GM18520 (cell line): Measurements from ENCODE around the gene C2CD3.

Source experiments
- ATAC-seq: cut with Tn5 transposase; IDR thresholded peaks from one replicate; pipeline ENCODE4 v1.9.1; 2021; ENCODE audit not compliant: unreplicated experiment

C2CD3 gene, protein sequence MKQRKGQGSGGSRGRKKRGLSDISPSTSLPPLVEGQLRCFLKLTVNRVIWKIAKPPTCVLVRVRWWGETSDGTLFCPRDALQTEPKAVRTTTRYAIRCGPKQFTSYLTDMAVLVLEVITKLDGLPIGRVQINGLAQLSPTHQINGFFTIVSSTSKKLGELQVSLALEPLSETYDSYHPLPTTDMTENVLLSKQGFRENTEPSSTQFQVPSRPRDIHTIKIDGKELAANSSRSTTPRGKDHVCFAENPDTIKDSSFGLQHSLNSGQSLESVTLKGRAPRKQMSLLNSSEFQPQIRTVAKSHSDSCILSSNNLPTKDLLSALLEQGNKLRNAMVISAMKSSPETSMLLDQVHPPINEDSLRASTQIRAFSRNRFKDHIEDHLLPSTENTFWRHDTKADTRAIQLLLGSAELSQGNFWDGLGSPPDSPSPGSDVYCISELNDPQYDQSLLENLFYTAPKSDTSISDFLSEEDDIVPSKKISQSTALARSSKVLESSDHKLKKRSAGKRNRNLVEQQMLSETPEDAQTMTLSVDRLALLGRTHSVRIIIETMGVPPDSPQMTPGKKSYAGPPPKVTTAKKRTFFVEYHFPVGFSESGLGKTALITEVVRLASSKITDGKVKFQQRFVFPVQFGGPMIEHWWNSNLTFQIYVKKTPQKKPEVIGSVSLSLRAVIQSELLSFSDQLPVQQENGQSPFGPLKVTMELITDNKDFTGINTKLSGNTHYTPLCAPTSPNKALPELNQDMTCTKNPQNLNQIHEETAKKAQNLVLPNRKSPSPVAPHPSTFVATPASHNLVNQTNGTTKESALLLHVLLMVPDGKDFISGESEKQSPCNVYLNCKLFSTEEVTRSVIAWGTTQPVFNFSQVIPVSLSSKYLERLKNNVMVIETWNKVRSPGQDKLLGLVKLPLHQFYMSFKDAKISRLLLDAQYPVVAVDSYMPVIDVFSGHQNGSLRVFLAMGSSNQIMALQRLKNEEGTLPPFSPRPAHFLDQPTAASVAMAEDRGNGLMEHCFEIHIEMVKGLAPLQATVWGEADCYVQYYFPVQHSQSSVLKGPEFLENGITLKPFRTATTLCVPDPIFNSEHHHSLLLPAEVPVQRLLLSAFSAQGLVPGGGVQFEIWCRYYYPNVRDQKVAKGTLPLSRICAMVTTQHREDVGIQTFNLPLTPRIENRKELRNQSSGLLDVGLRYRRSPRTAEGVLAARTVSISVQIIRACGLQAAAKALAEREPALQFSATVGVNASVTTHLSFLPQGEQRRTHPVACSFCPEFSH (N-terminal part only)

DNA sequence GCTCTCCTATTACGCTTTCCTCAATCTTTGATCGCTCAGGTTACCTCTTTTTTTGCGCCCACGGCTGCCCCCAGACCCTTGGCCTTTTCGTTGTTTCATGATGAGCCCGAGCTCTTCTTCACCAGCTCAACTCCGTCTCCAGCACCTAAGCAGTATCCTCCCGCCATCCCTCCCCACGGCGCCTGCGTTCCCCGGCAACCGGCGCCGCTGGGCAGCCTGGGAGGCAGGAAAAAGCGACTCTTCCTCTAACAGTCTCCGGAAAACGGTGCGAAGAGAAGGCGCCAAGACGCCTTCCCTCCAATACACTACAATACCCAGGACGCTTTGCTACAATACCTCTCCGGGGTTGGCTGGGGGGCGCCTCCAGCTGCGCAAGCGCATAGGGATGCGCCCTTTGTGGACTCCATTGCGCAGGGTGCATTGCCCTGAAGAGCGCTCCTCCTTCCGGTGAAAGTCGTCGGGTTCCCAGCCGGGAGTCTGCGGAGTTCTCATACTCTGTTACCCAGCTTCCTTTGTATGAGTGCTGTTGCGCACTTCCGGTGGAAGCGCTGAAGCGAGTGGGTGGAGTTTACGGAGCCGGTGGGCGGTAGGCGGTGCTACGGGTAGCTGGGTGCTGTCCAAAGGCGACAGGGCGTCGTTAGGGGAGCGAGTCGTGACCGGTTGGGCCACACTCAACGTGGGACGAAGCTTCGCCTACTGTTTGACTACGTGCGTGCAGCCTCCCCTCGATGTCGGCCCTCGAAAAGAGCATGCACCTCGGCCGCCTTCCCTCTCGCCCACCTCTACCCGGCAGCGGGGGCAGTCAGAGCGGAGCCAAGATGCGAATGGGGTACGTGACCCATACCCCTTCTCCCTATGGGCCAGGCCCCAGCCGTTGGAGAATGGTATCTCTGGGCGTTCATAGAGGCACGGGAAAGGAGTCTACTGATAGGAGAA lies at the start of gene C2CD3, which contains the start of gene PPME1:
C2CD3 (minus strand) TSS at position 309 of the 936 bp plus-strand sequence; CDS start at position 99, 210 bp downstream.
PPME1 (plus strand) TSS at position 596 of the 936 bp plus-strand sequence; CDS start at position 729, 133 bp downstream.
- ATAC-seq: peak; percentile 94

DNA sequence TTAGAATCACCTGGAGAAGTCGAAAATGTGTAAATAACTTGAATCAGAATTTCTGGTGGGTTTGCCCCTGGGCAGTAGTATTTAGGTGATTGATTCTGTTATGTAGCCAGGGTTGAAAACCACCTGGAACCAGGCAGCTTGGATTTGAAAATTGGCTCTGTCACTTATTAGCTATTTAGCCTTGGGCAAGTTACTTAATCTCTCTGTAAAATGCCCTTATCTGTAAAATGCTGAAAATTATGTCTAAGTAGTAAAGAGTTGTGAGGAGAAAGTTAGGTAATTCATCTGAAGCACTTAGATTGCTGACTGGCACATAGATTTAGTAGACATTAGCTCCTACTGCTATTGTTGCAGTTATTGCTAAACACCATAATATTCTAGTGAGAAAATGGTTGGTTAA lies 49.6 kb upstream of the C2CD3 start:
- ATAC-seq: no peak

DNA sequence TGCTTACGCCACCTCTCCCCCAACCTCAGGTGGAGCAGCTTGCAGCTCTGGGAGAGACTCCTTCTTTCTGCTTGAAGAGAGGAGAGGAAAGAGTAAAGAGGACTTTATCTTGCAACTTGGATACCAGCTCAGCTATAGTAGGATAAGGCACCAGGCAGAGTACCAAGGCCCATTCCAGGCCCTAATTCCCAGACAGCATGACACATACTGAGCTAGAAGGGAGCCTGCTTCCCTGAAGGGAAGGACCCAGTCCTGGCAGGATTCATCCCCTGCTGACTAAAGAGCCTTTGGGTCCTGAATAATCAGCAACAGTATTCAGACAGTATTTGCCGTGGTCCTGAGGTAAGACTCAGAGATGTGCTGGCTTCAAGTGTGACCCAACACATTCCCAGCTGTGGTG lies 41.7 kb upstream of the C2CD3 start:
- ATAC-seq: no peak

DNA sequence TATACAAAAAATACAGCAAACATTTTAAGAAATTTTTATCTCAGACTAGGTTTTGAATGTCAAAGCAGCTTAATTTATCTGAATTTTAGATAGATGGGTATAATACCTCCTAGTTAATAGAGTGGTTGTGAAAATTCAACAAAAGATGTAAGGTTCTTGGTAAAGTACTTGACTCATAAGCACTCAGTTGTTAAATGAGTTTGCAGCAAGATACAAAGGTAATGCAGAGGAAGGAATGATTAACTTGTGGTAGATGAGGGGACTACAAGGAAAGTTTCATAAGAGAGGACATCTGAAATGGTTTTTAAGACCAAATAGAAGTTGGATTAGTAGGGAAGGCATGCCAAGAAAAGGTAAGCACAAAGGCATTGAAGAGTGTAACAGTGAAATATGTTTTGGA lies 37.7 kb upstream of the C2CD3 start:
- no peak for ATAC-seq

DNA sequence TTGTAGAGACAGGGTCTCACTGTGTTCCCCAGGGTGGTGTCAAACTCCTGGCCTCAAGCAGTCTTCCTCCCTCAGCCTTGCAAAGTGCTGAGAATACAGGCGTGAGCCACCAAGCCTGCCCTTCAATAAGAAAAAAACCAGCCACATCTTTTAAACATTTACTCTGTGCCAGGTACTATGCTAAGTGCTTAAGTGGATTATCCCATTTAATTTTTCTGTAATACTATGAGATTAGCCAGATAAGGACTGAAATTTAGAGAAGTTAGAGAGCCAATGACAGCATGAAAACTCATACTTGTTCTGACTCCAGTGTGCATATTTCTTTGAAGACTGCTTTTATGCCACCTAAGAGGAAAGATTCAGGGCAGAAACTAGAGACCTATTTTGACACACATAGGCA lies 35.9 kb upstream of the C2CD3 start:
- no peak for ATAC-seq

DNA sequence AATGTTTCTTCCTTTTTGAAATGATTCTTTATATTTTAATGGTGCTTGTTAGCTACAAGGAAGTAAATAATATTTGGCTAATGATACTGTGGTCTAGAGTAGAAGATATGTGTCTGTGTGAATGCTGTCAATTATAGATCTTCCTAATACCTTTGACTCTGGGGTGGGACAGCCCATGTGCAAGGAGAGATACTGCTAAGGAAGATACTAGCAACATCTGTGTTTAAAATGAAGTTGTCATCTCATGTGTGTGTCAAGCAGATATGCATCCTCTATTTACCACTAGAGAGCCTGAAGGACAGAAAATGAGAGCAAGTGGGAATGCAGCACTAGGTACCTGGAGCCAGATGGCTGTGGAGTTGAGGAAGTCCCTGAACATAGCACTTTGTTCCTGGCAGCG lies 34.4 kb upstream of the C2CD3 start:
- no peak for ATAC-seq

DNA sequence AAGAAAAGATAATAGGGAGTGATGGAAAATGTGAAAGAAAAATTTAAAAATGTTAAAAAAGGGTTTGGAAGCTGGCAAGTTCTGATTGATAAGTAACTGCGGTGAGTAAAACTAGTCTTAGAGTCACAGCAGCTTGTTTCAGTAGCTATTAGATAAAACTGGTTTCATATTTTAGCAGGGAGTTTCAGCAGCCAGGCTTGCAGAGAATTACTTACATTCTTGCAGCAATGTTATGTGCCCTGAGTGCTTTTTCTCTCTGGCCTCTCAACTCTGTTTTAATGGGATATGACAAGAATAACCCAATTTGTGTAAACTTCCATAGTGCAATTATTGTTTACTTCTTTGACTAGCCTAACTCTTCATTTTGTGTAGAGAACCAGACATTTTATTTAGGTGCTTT lies 33.9 kb upstream of the C2CD3 start:
- ATAC-seq: no peak

DNA sequence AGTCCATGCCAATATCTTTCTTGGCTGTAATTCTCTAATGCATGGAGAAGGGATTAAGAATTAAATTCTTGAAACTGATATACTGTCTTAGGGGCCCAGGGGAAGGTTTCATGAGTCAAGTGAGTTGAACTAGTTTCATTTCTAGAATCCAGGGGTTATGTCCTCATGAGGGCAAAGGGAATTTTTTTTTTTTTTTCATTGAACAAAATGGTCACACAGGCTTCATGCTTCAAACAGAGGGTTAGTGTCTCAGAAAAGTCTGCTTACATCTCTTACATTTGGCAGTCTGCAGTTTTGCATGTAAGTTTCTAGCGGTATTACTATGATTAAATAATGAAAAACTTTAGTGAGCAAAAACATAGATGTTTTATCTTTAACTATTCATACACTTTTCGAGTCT lies 33.2 kb upstream of the C2CD3 start:
- no peak for ATAC-seq

DNA sequence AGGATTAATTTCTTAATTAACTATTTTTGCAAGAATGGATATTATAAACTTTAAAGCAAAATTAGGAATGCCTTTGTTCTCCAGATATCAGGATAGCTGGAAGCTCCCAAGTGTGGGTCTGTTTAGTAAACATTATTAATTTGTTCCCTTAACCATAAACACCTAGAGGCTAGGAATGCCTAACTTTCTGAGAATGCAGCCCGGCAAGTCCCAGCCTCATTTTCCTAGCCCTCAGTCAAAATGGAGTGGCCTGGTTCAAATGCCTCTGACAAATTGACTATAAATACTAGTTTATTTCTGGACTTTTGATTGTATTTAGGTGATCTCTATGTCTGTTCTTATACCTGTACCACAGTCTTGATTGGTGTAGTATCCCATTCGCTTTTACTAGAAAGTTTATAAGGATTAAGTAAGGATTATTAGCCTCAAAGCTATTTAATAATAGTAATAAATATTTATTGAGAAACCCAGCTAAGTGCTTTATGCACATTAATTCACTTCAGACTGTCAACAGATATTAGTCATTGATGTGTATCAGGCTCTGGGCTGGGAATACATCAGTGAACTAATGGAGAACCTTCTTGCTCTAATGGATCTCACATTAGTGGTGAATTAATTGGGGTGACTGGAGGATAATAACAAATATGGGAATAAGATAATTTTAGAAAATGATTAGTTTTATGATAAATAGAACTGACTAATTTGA lies 26.1 kb upstream of the C2CD3 start:
- ATAC-seq: no peak

DNA sequence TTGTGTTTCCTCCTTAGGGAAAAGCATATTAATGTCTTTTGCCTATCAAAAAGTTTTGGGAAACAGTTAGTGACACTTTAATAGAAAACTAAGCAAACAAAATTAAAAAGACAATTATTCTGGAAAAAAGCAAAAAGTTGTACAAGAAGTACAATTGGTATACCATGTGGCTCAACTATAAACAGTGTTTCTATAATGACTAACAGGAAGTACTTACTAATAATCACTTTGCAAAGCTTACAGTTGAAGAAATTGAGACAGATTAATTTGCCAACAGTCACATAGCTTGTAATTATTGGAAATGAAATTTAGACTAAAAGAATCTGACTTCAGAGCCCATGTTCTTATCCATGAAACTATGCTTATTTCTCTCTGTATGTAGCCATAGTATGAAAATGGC lies 25.0 kb upstream of the C2CD3 start:
- no peak for ATAC-seq

DNA sequence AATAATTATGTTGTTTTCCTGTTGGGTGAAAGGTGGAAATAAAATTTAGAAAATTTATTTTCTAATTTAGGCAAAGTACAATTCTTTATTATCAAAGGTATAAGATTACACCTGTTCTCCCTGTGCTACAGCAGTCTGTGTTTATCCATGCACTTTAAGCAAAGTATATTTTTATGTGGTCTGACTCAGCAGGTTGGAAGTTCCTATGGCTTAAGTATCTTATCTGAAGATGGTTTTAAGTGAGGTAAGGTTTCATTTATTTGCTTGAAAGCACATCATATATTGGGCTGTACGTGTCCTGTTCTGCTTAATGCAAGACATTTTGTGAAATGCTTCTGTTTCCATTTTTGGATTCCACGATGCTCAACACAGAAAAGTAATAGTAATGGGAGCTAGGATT lies 14.9 kb upstream of the C2CD3 start:
- no peak for ATAC-seq

DNA sequence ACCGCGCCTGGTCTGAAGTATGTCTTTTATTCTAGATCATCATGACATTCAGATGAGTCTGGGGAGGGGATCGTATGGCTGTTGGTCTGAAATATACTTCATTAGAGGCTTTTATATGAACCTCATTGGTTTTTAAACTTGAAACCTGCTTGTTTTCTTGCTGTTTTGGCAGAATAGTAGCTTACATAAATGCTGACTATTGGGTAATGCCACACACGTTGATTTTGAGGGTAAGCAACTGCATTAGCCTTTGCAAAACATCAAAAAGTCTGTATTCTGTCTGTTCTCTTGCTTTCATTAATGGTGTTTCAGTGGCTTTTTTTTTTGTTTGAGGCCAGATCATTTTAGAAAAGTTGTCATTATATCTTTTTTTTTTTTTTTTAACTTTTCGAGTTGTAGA lies 14.5 kb upstream of the C2CD3 start:
- ATAC-seq: no peak

DNA sequence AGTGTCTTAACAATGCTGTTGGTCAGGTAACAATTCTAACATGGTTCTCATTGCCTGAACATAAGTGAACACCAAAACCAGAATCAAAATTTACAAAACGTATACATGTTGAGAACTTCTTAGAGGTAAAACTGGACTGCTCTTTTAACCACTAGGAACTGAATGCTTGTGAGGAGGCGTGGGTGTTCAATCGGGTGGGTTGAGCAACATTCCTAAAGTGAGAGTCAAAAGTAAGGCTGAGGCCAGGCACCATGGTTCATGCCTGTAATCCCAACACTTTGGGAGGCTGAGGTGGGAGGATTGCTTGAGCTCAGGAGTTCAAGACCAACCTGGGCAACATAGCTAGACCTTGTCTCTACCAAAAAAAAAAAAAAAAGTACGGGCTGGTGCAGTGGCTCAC lies 11.8 kb upstream of the C2CD3 start:
- no peak for ATAC-seq

DNA sequence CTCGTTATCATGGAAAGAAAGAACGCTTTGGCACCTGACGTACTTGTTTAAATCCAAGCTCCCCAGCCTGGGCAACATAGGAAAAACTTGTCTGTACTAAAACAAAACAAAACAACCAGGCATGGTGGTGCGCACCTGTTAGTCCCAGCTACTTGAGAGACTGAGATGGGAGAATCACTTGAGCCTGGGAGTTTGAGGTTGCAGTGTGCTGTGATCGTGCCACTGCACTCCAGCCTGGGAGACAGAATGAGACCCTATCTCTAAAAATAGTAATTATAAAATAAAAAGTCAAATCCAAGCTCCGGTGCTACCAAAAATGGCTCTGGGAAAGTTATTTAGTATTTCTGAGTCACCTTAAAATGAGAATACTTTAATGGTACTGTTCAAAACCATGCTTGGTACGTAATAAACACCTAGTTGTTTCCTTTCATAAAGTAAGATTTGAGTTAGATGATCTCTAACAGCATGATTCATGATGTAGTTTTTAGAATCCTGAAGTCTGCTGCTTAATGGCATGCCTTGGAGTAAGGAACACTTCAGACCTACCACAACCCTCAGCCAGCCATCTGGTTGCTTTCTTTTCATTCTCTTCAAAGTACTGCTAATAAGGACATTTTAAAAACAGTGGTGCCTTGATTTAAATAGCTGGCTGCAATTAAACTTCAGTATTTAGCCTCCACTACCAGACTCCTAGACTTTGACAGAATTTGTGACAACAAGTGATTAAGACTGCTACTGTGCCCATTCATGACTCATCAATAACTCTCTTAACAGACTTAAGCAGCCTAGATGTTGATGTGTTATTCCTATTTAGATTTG lies 8.6 kb upstream of the C2CD3 start:
- ATAC-seq: no peak

DNA sequence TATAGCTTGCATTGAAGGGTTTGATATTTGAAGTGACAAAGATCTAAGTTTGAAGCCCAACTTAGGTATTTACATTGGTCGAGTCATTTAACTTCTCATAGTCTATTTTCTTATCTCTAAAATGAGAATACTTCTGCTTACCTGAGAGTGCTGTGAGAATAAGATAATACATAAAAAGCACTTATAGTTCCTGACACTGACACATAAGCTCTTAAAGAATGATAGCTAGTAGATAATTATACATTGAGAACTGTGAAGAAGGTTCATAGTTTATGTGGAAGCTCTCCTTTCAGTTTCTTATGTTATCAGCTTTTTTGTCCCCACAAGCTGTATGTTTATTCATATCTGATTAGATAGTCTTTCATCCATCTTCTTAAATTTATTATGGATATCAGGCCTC lies 5.1 kb upstream of the C2CD3 start:
- no peak for ATAC-seq

DNA sequence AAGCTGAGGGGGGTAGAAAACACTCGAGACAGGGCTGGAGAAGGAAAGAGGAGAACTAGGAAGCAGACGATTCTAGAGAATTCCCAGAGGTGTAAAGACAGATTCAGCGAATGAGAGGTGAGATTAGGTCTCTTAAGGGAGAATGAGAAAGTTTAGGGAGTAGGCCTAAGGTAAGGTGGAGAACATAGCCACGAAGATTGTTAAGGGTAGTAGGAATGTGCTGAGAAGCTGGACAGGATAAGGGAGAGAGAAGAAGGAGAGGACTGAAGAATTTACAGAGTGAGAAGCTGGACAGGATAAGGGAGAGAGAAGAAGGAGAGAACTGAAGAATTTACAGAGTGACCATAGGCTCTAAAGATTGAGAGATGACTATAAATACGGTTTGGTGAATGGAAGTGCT lies 1.2 kb upstream of the C2CD3 start:
- ATAC-seq: no peak

DNA sequence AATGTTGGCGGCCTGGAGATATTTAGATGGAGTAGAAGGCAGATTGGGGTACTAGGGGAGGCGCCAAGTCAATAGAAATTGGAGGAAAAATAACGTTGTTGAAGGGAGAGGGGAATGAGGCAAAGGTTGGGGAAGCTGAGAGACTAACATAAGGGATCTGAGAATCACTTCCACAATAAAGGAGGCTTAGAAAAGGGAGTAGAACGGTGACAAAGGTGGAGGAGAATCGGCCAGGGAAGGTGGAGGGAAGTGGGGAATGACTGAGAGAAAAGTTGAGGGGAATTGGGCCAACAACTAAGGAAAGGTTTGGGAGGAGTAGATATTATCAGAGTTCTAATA lies 797 bp upstream of the C2CD3 start:
- no peak for ATAC-seq

DNA sequence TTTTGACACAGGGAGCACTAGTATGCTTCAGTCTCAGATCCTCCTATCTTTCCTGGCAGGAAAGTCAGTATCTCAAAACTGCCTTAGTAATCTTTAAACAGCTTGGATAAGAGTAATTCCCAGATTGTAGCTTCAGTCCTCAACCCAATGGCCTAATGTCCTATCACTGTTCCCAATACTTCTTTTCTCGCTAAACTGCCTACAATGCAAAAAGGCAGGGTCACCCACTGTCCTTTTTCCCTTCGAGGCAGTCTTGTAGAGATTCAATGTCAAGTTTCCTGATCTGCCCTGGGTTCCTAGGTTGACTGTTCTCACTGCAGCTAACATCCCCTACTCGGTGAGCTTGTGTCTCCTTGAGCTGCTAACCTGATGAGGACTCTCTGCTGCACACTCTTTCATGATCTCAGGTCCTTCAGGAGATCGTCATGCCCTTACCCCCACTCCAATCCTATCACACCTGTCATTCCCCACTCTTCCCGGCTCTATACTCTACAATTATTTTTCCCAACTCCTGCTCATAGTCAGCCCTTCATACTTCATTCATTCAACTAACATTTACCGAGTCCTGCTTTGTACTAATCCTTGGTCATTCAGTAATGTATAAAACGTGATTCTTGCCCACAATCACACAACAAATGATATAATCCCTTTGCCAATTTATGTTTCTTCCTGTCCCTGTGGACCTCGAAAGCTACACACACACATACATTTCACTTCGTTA lies 904 bp downstream of the C2CD3 start:
- no peak for ATAC-seq
